ENCODE measurements around the gene STX10. TPM values are rescaled to one million over a fixed set of nuclear protein-coding genes. Genes with fewer than 3 reads are reported as not detected.

STX10 gene
- total and polyA plus RNA-seq, 9 of the 15 experiments (the other 6 are each of a cell fraction or from before 2014, with no cell fraction given) = 0.51 to 66.3 (median 31.0) TPM

DNA sequence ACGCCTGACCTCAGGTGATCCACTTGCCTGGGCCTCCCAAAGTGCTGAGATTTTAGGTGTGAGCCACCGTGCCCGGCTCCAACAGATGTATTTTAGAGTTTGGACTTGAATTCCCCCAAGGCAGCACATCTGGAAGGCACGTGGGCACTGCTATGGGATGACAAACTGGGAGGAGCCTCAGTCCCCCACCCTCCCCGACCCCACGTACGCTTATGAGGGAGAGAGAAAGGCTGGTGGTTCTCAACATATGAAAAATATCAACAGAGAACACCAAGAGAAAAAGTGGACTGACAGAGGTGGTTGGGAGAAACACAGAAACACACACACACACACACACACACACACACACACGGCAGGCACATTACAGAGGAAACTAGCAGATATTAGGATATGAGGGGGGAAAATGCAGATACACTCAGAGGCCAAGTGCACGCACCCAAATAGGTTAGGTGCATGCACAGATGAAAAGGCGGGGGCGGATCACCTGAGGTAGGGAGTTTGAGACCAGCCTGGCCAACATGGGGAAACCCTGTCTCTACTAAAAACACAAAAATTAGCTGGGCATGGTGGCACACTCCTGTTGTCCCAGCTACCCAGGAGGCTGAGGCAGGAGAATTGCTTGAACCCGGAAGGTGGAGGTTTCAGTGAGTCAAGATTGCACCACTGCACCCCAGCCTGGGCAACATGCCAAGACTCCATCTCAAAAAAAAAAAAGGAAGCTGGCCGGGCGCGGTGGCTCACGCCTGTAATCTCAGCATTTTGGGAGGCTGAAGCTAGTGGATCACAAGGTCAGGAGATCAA lies 3.2 kb downstream of the STX10 start (continued):
- no peak for TF ChIP-seq ZKSCAN3 (CRISPR knock-in tag; IDR thresholded peaks at IDR 0.05)
- TF ChIP-seq, protein P1, sequence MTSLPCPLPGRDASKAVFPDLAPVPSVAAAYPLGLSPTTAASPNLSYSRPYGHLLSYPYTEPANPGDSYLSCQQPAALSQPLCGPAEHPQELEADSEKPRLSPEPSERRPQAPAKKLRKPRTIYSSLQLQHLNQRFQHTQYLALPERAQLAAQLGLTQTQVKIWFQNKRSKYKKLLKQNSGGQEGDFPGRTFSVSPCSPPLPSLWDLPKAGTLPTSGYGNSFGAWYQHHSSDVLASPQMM (CRISPR knock-in tag; IDR thresholded peaks at IDR 0.05) = no peak
- no peak for TF ChIP-seq TAL1 (IDR thresholded peaks at IDR 0.05)
- peak; percentile 93 for TF ChIP-seq CEBPB (tag; IDR thresholded peaks at IDR 0.05)
- TF ChIP-seq RBM15 (IDR thresholded peaks at IDR 0.05; ENCODE audit: insufficient read depth, low read length) = no peak
- TF ChIP-seq ZNF717 (CRISPR knock-in tag; IDR thresholded peaks at IDR 0.05) = no peak
- TF ChIP-seq ZNF263 (CRISPR knock-in tag; IDR thresholded peaks at IDR 0.05; ENCODE audit: borderline replicate concordance) = no peak
- TF ChIP-seq CC2D1A (IDR thresholded peaks at IDR 0.05) = peak; percentile 73; the same call in 1 of the 2 replicates
- TF ChIP-seq MEF2A (IDR thresholded peaks at IDR 0.05; ENCODE audit: control insufficient read depth, low read depth, low read length) = no peak
- TF ChIP-seq FOXK2 (conservative IDR thresholded peaks at IDR 0.05 in 1 of 2, IDR thresholded peaks at IDR 0.05 in 1 of 2; ENCODE audit: low read depth in 2 of 2) = no peak
- no peak for TF ChIP-seq ZNF224 (CRISPR knock-in tag; IDR thresholded peaks at IDR 0.05)
- TF ChIP-seq HDAC2 (IDR thresholded peaks at IDR 0.05) = peak; percentile 76; the same call in 1 of the 2 replicates
- TF ChIP-seq, protein P2, sequence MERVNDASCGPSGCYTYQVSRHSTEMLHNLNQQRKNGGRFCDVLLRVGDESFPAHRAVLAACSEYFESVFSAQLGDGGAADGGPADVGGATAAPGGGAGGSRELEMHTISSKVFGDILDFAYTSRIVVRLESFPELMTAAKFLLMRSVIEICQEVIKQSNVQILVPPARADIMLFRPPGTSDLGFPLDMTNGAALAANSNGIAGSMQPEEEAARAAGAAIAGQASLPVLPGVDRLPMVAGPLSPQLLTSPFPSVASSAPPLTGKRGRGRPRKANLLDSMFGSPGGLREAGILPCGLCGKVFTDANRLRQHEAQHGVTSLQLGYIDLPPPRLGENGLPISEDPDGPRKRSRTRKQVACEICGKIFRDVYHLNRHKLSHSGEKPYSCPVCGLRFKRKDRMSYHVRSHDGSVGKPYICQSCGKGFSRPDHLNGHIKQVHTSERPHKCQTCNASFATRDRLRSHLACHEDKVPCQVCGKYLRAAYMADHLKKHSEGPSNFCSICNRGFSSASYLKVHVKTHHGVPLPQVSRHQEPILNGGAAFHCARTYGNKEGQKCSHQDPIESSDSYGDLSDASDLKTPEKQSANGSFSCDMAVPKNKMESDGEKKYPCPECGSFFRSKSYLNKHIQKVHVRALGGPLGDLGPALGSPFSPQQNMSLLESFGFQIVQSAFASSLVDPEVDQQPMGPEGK (CRISPR knock-in tag; IDR thresholded peaks at IDR 0.05; ENCODE audit: borderline replicate concordance) = no peak
- TF ChIP-seq, protein P3, sequence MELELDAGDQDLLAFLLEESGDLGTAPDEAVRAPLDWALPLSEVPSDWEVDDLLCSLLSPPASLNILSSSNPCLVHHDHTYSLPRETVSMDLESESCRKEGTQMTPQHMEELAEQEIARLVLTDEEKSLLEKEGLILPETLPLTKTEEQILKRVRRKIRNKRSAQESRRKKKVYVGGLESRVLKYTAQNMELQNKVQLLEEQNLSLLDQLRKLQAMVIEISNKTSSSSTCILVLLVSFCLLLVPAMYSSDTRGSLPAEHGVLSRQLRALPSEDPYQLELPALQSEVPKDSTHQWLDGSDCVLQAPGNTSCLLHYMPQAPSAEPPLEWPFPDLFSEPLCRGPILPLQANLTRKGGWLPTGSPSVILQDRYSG (tag; conservative IDR thresholded peaks at IDR 0.05; ENCODE audit: low read depth) = no peak
- TF ChIP-seq POLR2AphosphoS2 (IDR thresholded peaks at IDR 0.05; ENCODE audit: low read length) = no peak
- TF ChIP-seq, protein P4, sequence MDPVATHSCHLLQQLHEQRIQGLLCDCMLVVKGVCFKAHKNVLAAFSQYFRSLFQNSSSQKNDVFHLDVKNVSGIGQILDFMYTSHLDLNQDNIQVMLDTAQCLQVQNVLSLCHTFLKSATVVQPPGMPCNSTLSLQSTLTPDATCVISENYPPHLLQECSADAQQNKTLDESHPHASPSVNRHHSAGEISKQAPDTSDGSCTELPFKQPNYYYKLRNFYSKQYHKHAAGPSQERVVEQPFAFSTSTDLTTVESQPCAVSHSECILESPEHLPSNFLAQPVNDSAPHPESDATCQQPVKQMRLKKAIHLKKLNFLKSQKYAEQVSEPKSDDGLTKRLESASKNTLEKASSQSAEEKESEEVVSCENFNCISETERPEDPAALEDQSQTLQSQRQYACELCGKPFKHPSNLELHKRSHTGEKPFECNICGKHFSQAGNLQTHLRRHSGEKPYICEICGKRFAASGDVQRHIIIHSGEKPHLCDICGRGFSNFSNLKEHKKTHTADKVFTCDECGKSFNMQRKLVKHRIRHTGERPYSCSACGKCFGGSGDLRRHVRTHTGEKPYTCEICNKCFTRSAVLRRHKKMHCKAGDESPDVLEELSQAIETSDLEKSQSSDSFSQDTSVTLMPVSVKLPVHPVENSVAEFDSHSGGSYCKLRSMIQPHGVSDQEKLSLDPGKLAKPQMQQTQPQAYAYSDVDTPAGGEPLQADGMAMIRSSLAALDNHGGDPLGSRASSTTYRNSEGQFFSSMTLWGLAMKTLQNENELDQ (CRISPR knock-in tag; IDR thresholded peaks at IDR 0.05; ENCODE audit: borderline replicate concordance) = no peak
- TF ChIP-seq POLR2G (IDR thresholded peaks at IDR 0.05; ENCODE audit: low read depth, low read length) = no peak
- peak; percentile 66 for TF ChIP-seq DPF2 (IDR thresholded peaks at IDR 0.05)
- no peak for TF ChIP-seq LARP7 (IDR thresholded peaks at IDR 0.05)
- peak; percentile 34; the same call in 1 of the 2 replicates for TF ChIP-seq JUND (IDR thresholded peaks at IDR 0.05; ENCODE audit: borderline replicate concordance, low read depth, low read length)
- TF ChIP-seq JUND (tag; IDR thresholded peaks at IDR 0.05; ENCODE audit: borderline replicate concordance, low read depth, low read length) = no peak
- TF ChIP-seq, protein P5, sequence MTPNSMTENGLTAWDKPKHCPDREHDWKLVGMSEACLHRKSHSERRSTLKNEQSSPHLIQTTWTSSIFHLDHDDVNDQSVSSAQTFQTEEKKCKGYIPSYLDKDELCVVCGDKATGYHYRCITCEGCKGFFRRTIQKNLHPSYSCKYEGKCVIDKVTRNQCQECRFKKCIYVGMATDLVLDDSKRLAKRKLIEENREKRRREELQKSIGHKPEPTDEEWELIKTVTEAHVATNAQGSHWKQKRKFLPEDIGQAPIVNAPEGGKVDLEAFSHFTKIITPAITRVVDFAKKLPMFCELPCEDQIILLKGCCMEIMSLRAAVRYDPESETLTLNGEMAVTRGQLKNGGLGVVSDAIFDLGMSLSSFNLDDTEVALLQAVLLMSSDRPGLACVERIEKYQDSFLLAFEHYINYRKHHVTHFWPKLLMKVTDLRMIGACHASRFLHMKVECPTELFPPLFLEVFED (CRISPR knock-in tag; conservative IDR thresholded peaks at IDR 0.05) = no peak

All from K562 (cell line).